ENCODE measurements around the gene TMED4.

DNA sequence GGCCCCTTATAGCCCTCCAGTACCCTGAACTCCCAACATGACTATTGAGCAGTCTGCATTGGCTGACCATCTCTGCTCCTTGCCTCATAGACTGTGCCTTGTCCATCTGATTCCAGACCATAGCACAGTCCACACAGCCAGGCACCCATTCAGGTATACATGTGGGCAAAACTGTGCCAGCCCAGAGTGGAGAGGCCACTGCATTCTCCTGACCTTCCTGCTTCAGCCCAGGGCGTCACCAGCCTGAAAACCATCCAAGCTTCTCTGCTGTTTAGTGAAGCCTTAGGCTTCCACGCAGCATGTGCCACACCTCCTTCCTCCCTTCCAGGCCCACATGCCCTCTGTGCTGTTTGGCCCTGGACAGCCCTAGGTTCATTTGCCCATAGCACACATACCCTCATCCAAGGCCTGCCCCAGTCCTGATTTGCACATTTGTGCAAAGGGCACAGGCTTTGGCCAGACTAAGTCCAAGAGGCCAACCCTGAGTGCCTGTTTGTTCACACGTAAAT lies 18.8 kb downstream of the TMED4 start:
- no peak for TF ChIP-seq POLR2A (IDR thresholded peaks at IDR 0.05)
- TF ChIP-seq, protein P1, sequence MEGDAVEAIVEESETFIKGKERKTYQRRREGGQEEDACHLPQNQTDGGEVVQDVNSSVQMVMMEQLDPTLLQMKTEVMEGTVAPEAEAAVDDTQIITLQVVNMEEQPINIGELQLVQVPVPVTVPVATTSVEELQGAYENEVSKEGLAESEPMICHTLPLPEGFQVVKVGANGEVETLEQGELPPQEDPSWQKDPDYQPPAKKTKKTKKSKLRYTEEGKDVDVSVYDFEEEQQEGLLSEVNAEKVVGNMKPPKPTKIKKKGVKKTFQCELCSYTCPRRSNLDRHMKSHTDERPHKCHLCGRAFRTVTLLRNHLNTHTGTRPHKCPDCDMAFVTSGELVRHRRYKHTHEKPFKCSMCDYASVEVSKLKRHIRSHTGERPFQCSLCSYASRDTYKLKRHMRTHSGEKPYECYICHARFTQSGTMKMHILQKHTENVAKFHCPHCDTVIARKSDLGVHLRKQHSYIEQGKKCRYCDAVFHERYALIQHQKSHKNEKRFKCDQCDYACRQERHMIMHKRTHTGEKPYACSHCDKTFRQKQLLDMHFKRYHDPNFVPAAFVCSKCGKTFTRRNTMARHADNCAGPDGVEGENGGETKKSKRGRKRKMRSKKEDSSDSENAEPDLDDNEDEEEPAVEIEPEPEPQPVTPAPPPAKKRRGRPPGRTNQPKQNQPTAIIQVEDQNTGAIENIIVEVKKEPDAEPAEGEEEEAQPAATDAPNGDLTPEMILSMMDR (IDR thresholded peaks at IDR 0.05), result no peak

Measured in heart left ventricle (tissue), 13 donors.